ENCODE measurements around the gene NENF.
A peak's percentile ranks its signal among the peaks of the same experiment; 100 is the strongest.

The NENF gene

GRCh38 chr1:212413902-212414327, 18.8 kb upstream of the NENF start:
- Mint-ChIP-seq H3K27me3 (no peaks in the 10 kb centered on the region), H3K36me3 (ENCODE audit: insufficient read depth) (peaks cover 8% of the 10 kb centered on the region), H3K27ac (ENCODE audit: low read depth) (peak overlapping the region; percentile 63), H3K9me3 (no peaks in the 10 kb centered on the region), H3K4me3 (peak overlapping the region; percentile 99), H3K4me1 (peaks cover 26% of the 10 kb centered on the region)
- ATAC-seq (replicated peaks; ENCODE audit: extremely low read depth, poor library complexity, severe bottlenecking) (no peak), DNase-seq (ENCODE audit: low spot score in 2 of 2) (no peak)

GRCh38 chr1:212414328-212415106, 18.2 kb upstream of the NENF start, which contains the start of gene PACC1:
Gene PACC1, minus strand, starts transcription at chr1:212414886. Its CDS starts 129 bp downstream, at chr1:212414757.
- peak; percentile 80 to 81 for DNase-seq (ENCODE audit: low spot score in 2 of 2)
- Mint-ChIP-seq H3K4me3 (peak within 1 kb of the TSS; percentile 99), H3K27me3 (no peaks in the 10 kb centered on the region), H3K27ac (ENCODE audit: low read depth) (peak within 1 kb of the TSS; percentile 63), H3K36me3 (ENCODE audit: insufficient read depth) (peaks cover 8% of the 10 kb centered on the region), H3K9me3 (no peaks in the 10 kb centered on the region), H3K4me1 (peaks cover 26% of the 10 kb centered on the region)
- ATAC-seq (replicated peaks; ENCODE audit: extremely low read depth, poor library complexity, severe bottlenecking) = peak; percentile 93

- Mint-ChIP-seq H3K27ac (ENCODE audit: low read depth) (peak overlapping the region; percentile 63), H3K36me3 (ENCODE audit: insufficient read depth) (peaks cover 7% of the 10 kb centered on the region), H3K4me3 (peak overlapping the region; percentile 99), H3K4me1 (peaks cover 24% of the 10 kb centered on the region), H3K9me3 (no peaks in the 10 kb centered on the region), H3K27me3 (no peaks in the 10 kb centered on the region)
- no peak for DNase-seq (ENCODE audit: low spot score in 2 of 2)
- ATAC-seq (replicated peaks; ENCODE audit: extremely low read depth, poor library complexity, severe bottlenecking) = no peak
Observed at GRCh38 chr1:212415107-212415841, 17.4 kb upstream of the NENF start.

- ATAC-seq (replicated peaks; ENCODE audit: extremely low read depth, poor library complexity, severe bottlenecking) (no peak), DNase-seq (ENCODE audit: low spot score in 2 of 2) (no peak)
- H3K4me3 Mint-ChIP-seq = no peak overlapping the region
- H3K36me3 Mint-ChIP-seq (ENCODE audit: insufficient read depth) = peaks cover 3% of the 10 kb centered on the region
- no peak overlapping the region for H3K27ac Mint-ChIP-seq (ENCODE audit: low read depth)
- H3K9me3 Mint-ChIP-seq = no peaks in the 10 kb centered on the region
- peaks cover 16% of the 10 kb centered on the region for H3K27me3 Mint-ChIP-seq
- H3K4me1 Mint-ChIP-seq = no peaks in the 10 kb centered on the region
Observed at GRCh38 chr1:212421165-212421564, 11.6 kb upstream of the NENF start.

GRCh38 chr1:212423879-212424278, 8.8 kb upstream of the NENF start:
- Mint-ChIP-seq H3K27ac (ENCODE audit: low read depth) (no peak overlapping the region), H3K4me3 (no peak overlapping the region)
- no peak for ATAC-seq (replicated peaks; ENCODE audit: extremely low read depth, poor library complexity, severe bottlenecking)

GRCh38 chr1:212428496-212428895, 4.2 kb upstream of the NENF start:
- peaks cover 14% of the 10 kb centered on the region for H3K27me3 Mint-ChIP-seq
- no peak for ATAC-seq (replicated peaks; ENCODE audit: extremely low read depth, poor library complexity, severe bottlenecking)
- H3K4me1 Mint-ChIP-seq = peaks cover 9% of the 10 kb centered on the region
- H3K9me3 Mint-ChIP-seq = no peaks in the 10 kb centered on the region
- no peak for DNase-seq (ENCODE audit: low spot score in 2 of 2)
- no peak overlapping the region for H3K4me3 Mint-ChIP-seq
- no peaks in the 10 kb centered on the region for H3K36me3 Mint-ChIP-seq (ENCODE audit: insufficient read depth)
- H3K27ac Mint-ChIP-seq (ENCODE audit: low read depth) = no peak overlapping the region

More at GRCh38 chr1:212423879-212424278, 8.8 kb upstream of the NENF start:
- H3K27me3 Mint-ChIP-seq = peaks cover 16% of the 10 kb centered on the region
- DNase-seq (ENCODE audit: low spot score in 2 of 2) = no peak
- no peaks in the 10 kb centered on the region for H3K36me3 Mint-ChIP-seq (ENCODE audit: insufficient read depth)
- H3K4me1 Mint-ChIP-seq = no peaks in the 10 kb centered on the region
- no peaks in the 10 kb centered on the region for H3K9me3 Mint-ChIP-seq

GRCh38 chr1:212430416-212430815, 2.3 kb upstream of the NENF start:
- DNase-seq (ENCODE audit: low spot score in 2 of 2) (no peak), ATAC-seq (replicated peaks; ENCODE audit: extremely low read depth, poor library complexity, severe bottlenecking) (no peak)
- Mint-ChIP-seq H3K4me3 (no peak overlapping the region), H3K36me3 (ENCODE audit: insufficient read depth) (peaks cover 3% of the 10 kb centered on the region), H3K27ac (ENCODE audit: low read depth) (no peak overlapping the region), H3K27me3 (no peaks in the 10 kb centered on the region), H3K4me1 (peaks cover 22% of the 10 kb centered on the region), H3K9me3 (no peaks in the 10 kb centered on the region)

GRCh38 chr1:212430955-212431394, 1.7 kb upstream of the NENF start:
- no peaks in the 10 kb centered on the region for H3K27me3 Mint-ChIP-seq
- peaks cover 22% of the 10 kb centered on the region for H3K4me1 Mint-ChIP-seq
- DNase-seq (ENCODE audit: low spot score in 2 of 2) (no peak), ATAC-seq (replicated peaks; ENCODE audit: extremely low read depth, poor library complexity, severe bottlenecking) (no peak)
- H3K9me3 Mint-ChIP-seq = no peaks in the 10 kb centered on the region
- peaks cover 3% of the 10 kb centered on the region for H3K36me3 Mint-ChIP-seq (ENCODE audit: insufficient read depth)
- no peak overlapping the region for H3K27ac Mint-ChIP-seq (ENCODE audit: low read depth)
- no peak overlapping the region for H3K4me3 Mint-ChIP-seq

- Mint-ChIP-seq H3K27me3 (no peaks in the 10 kb centered on the region), H3K9me3 (no peaks in the 10 kb centered on the region), H3K4me3 (no peak overlapping the region), H3K36me3 (ENCODE audit: insufficient read depth) (peaks cover 3% of the 10 kb centered on the region), H3K27ac (ENCODE audit: low read depth) (no peak overlapping the region), H3K4me1 (peaks cover 22% of the 10 kb centered on the region)
- no peak for ATAC-seq (replicated peaks; ENCODE audit: extremely low read depth, poor library complexity, severe bottlenecking)
- no peak for DNase-seq (ENCODE audit: low spot score in 2 of 2)
Observed at GRCh38 chr1:212431644-212432043, 1.1 kb upstream of the NENF start.

- H3K27ac Mint-ChIP-seq (ENCODE audit: low read depth) = no peak overlapping the region
- no peak for DNase-seq (ENCODE audit: low spot score in 2 of 2)
- no peak for ATAC-seq (replicated peaks; ENCODE audit: extremely low read depth, poor library complexity, severe bottlenecking)
- H3K9me3 Mint-ChIP-seq = no peaks in the 10 kb centered on the region
- no peaks in the 10 kb centered on the region for H3K27me3 Mint-ChIP-seq
- H3K4me1 Mint-ChIP-seq = peaks cover 24% of the 10 kb centered on the region
- H3K36me3 Mint-ChIP-seq (ENCODE audit: insufficient read depth) = peaks cover 3% of the 10 kb centered on the region
- H3K4me3 Mint-ChIP-seq = peak overlapping the region; percentile 62
Observed at GRCh38 chr1:212432272-212432660, 454 bp upstream of the NENF start.

GRCh38 chr1:212433577-212434462, 1.1 kb downstream of the NENF start:
- Mint-ChIP-seq H3K27me3 (no peaks in the 10 kb centered on the region), H3K36me3 (ENCODE audit: insufficient read depth) (peaks cover 3% of the 10 kb centered on the region), H3K4me1 (peaks cover 36% of the 10 kb centered on the region), H3K27ac (ENCODE audit: low read depth) (no peak overlapping the region), H3K9me3 (no peaks in the 10 kb centered on the region), H3K4me3 (peak overlapping the region; percentile 76)
- DNase-seq (ENCODE audit: low spot score in 2 of 2) (no peak), ATAC-seq (replicated peaks; ENCODE audit: extremely low read depth, poor library complexity, severe bottlenecking) (no peak)

- DNase-seq (ENCODE audit: low spot score in 2 of 2) (no peak), ATAC-seq (replicated peaks; ENCODE audit: extremely low read depth, poor library complexity, severe bottlenecking) (no peak)
- H3K36me3 Mint-ChIP-seq (ENCODE audit: insufficient read depth) = peaks cover 3% of the 10 kb centered on the region
- H3K27ac Mint-ChIP-seq (ENCODE audit: low read depth) = no peak overlapping the region
- H3K4me1 Mint-ChIP-seq = peaks cover 40% of the 10 kb centered on the region
- H3K27me3 Mint-ChIP-seq = no peaks in the 10 kb centered on the region
- no peaks in the 10 kb centered on the region for H3K9me3 Mint-ChIP-seq
- no peak overlapping the region for H3K4me3 Mint-ChIP-seq
Observed at GRCh38 chr1:212434992-212435391, 2.3 kb downstream of the NENF start.
